Body of pancreas (tissue), 4 donors: ENCODE data around the gene AGT. TPM values are rescaled to one million over a fixed set of nuclear protein-coding genes. Genes with fewer than 3 reads are reported as not detected.

Experiments
- ATAC-seq: fragments of 150-250 bp; one replicate; pipeline ENCODE4 v1.9.1; 2016
- DNase-seq, 4 donors: peaks; one replicate each; pipeline ENCODE4 v3.0.0-alpha.2; 2019
- H3K27ac ChIP-seq, 4 donors: fragments of 200-600 bp; sonication (generic); 1 replicate in 3 of 4; 2 replicates in 1 of 4; pipeline versions ENCODE4 v1.5.1 to v1.6.1; 2016 to 2019; ENCODE audit warnings: mild to moderate bottlenecking in 1 of 4, mixed read lengths in 1 of 4, moderate library complexity in 1 of 4
- H3K27me3 ChIP-seq, 2 donors: fragments of 200-600 bp; sonication (generic); one replicate each; pipeline ENCODE4 v1.6.0; 2016; ENCODE audit warnings: mild to moderate bottlenecking in 1 of 2
- H3K36me3 ChIP-seq, 2 donors: fragments of 200-600 bp; sonication (generic); replicated peaks in 1 of 2; 2 replicates each; pipeline ENCODE4 v1.5.1; 2016; ENCODE audit warnings: low read depth in 2 of 2; ENCODE audit not compliant: insufficient read depth in 1 of 2
- H3K4me1 ChIP-seq: fragments of 200-600 bp; sonication (generic); one replicate; pipeline ENCODE4 v1.6.0; 2016
- H3K4me3 ChIP-seq, 2 donors: fragments of 200-600 bp; sonication (generic); 1 replicate in 1 of 2; 2 replicates in 1 of 2; pipeline ENCODE4 v1.5.1; 2016 to 2019
- H3K9me3 ChIP-seq, 3 donors: fragments of 200-600 bp; sonication (generic); 1 replicate in 2 of 3; 2 replicates in 1 of 3; pipeline ENCODE4 v1.5.1; 2016
- CTCF ChIP-seq, 7 experiments: fragments of 450-650 bp in 4 of 7; fragments of 200-600 bp in 3 of 7; sonication (generic) in 3 of 7; IDR thresholded peaks; one replicate each; pipeline ENCODE4 v1.5.1; 2016 to 2019; ENCODE audit warnings: antibody characterized with exemption in 7 of 7
- POLR2A ChIP-seq, 3 donors: fragments of 450-650 bp; IDR thresholded peaks; one replicate each; pipeline ENCODE4 v1.6.1; 2016; ENCODE audit warnings: antibody characterized with exemption in 3 of 3, mild to moderate bottlenecking in 2 of 3
- WGBS, 2 donors: methylation state at CpG; one replicate each; pipeline ENCODE4 v1.1.5; 2017; 5-methylcytosine and 5-hydroxymethylcytosine counted together
- intact Hi-C: fragments of 100-400 bp; cut with DNase I; formaldehyde crosslinking; loops from one replicate; pipeline ENCODE4 v1.15.1; 2023
- total RNA-seq, 2 donors: library from RNA; depleted of rRNA; stranded (reverse); fragments of >200 nt; gene quantifications; one replicate each; pipeline ENCODE4 v1.1.0, GENCODE V29; 2016

AGT gene
- total RNA-seq, 2 donors from 2014 or later, result 5.6 to 11.2 TPM

DNA sequence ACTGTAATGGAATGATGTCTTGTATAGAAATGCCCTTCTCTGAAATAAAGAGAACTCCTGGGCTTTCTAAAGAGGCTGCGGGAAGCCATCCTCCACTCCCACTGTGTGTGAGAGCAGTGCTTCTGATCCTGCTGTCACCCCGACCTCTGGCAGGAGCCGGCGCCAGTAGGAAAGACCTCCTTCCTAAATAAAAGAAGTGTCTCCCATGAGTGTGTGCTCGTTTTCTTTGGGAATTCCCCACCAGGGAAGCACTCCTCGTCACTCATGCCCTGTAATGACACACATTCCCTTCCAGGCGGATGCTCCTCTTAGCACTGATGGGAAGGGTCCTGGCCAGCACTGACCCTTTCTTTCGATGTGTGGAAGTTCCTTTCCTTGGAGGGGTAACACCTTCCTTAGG is 20.1 kb downstream of the AGT start:
- 85 to 90% methylated on average over 8 of the region's 8 CpGs for WGBS, 2 donors
- Histone ChIP-seq H3K27me3 (no peaks in the 10 kb centered on the region), H3K36me3 (peaks cover 8 to 27% of the 10 kb centered on the region in 2 donors), H3K4me1 (no peaks in the 10 kb centered on the region), H3K27ac (no peak overlapping the region), H3K4me3 (no peak overlapping the region), H3K9me3 (no peaks in the 10 kb centered on the region)
- ATAC-seq (no peak), DNase-seq (no peak)
- intact Hi-C loops, result no loop called here
- TF ChIP-seq POLR2A (IDR thresholded peaks at IDR 0.05) (no peak), CTCF (IDR thresholded peaks at IDR 0.05) (no peak)

DNA sequence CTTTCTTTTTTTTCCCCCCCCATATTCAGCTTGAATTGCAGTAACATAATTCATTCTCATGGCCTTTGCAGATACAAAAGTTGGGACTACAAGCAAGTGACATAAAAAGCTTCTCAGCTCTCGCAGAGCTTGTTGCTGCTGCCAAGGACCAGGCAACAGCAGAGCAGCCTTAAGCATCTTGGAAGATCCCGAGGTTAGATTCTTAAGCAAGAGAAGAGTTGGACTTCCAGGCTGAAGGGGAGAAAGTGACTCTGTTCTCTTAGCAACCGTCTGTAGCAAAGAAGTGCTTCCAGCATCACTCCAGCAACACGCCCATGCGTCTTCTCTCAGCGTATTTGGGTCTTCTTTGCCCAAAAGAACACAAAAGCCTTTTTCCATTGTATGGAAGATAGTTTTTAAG is 20.7 kb downstream of the AGT start:
- Histone ChIP-seq H3K4me1 (no peaks in the 10 kb centered on the region), H3K27ac (no peak overlapping the region), H3K9me3 (no peaks in the 10 kb centered on the region), H3K4me3 (no peak overlapping the region), H3K27me3 (no peaks in the 10 kb centered on the region), H3K36me3 (peaks cover 8 to 27% of the 10 kb centered on the region in 2 donors)
- ATAC-seq, result no peak
- TF ChIP-seq POLR2A (IDR thresholded peaks at IDR 0.05) (no peak), CTCF (IDR thresholded peaks at IDR 0.05) (no peak)
- WGBS, 2 donors, result 81 to 90% methylated on average over 6 of the region's 6 CpGs
- intact Hi-C loops, result no loop called here
- no peak for DNase-seq

- intact Hi-C loops, result no loop called here
- DNase-seq, result no peak
- ATAC-seq, result no peak
- Histone ChIP-seq H3K9me3 (no peaks in the 10 kb centered on the region), H3K4me1 (no peaks in the 10 kb centered on the region), H3K36me3 (peaks cover 8 to 37% of the 10 kb centered on the region in 2 donors), H3K27me3 (no peaks in the 10 kb centered on the region), H3K4me3 (no peak overlapping the region), H3K27ac (no peak overlapping the region)
- TF ChIP-seq POLR2A (IDR thresholded peaks at IDR 0.05), result no peak
- no peak for TF ChIP-seq CTCF (IDR thresholded peaks at IDR 0.05)
- 94 to 98% methylated on average over 10 of the region's 10 CpGs for WGBS, 2 donors
Observed at GRCh38 chr1:230691615-230692014, 22.3 kb downstream of the AGT start.

GRCh38 chr1:230690101-230690500 is 23.8 kb downstream of the AGT start:
- H3K27me3 ChIP-seq, result no peaks in the 10 kb centered on the region
- no peaks in the 10 kb centered on the region for H3K4me1 ChIP-seq
- no peaks in the 10 kb centered on the region for H3K9me3 ChIP-seq
- TF ChIP-seq CTCF (IDR thresholded peaks at IDR 0.05) (no peak), POLR2A (IDR thresholded peaks at IDR 0.05) (no peak)
- intact Hi-C loops, result no loop called here
- ATAC-seq (no peak), DNase-seq (no peak)
- H3K36me3 ChIP-seq, result peaks cover 8 to 46% of the 10 kb centered on the region in 2 donors
- WGBS, 2 donors, result 93% methylated on average over 9 of the region's 9 CpGs
- H3K27ac ChIP-seq, result no peak overlapping the region
- H3K4me3 ChIP-seq, result no peak overlapping the region

DNA sequence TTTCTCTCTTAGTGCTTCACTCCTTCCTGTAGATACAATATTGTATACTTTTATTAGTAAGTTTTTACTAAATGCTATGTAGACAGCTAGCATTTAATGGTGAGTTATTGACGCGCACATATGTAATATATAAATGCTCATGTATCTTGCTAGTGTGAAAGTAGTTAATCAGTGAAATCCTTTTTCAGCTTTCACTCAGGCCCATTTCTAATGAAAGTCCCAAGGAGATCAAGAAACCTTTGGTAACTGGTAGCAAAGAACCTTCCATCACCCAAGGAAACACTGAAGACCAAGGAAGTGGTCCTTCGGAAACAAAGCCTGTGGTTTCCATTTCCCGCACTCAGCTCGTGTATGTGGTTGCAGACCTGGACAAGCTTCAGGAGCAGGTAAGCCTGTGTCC is 27.2 kb downstream of the AGT start:
- Histone ChIP-seq H3K27ac (no peak overlapping the region), H3K27me3 (no peaks in the 10 kb centered on the region), H3K9me3 (no peaks in the 10 kb centered on the region), H3K4me3 (no peak overlapping the region), H3K36me3 (peaks cover 0 to 54% of the 10 kb centered on the region in 2 donors), H3K4me1 (peaks cover 6% of the 10 kb centered on the region)
- 83 to 85% methylated on average over 5 of the region's 5 CpGs for WGBS, 2 donors
- ATAC-seq (no peak), DNase-seq (no peak)
- TF ChIP-seq CTCF (IDR thresholded peaks at IDR 0.05), result no peak
- TF ChIP-seq POLR2A (IDR thresholded peaks at IDR 0.05), result no peak
- intact Hi-C loops, result no loop called here
